HG03139 (cell line): ENCODE measurements around the gene ALDH16A1.

Experiments used
- ATAC-seq: cut with Tn5 transposase; IDR thresholded peaks from one replicate; pipeline ENCODE4 v1.9.1; 2021; ENCODE audit not compliant: unreplicated experiment

The ALDH16A1 gene

GRCh38 chr19:49487277-49488045, 34.4 kb downstream of the ALDH16A1 start, which contains the start of gene RPL13A:
TSS of gene RPL13A (plus strand) at chr19:49487608. CDS start at chr19:49487630, 22 bp downstream.
- ATAC-seq = peak; percentile 88

GRCh38 chr19:49488046-49488862, 35.2 kb downstream of the ALDH16A1 start:
- no peak for ATAC-seq

GRCh38 chr19:49488863-49489537, 36.0 kb downstream of the ALDH16A1 start:
- no peak for ATAC-seq

- ATAC-seq = no peak
Measured at GRCh38 chr19:49489601-49490167, 36.7 kb downstream of the ALDH16A1 start.

GRCh38 chr19:49490287-49491029, 37.4 kb downstream of the ALDH16A1 start:
- no peak for ATAC-seq

- no peak for ATAC-seq
Measured at GRCh38 chr19:49491030-49491803, 38.2 kb downstream of the ALDH16A1 start.

GRCh38 chr19:49491804-49492572, 39.0 kb downstream of the ALDH16A1 start:
- no peak for ATAC-seq

GRCh38 chr19:49492573-49493405, 39.8 kb downstream of the ALDH16A1 start:
- ATAC-seq = no peak

- no peak for ATAC-seq
Measured at GRCh38 chr19:49496574-49497008, 43.6 kb downstream of the ALDH16A1 start.

- ATAC-seq = no peak
Measured at GRCh38 chr19:49497047-49497788, 44.2 kb downstream of the ALDH16A1 start.

- ATAC-seq = no peak
Measured at GRCh38 chr19:49497789-49498103, 44.7 kb downstream of the ALDH16A1 start.

- ATAC-seq = no peak
Measured at GRCh38 chr19:49498475-49498874, 45.5 kb downstream of the ALDH16A1 start.

GRCh38 chr19:49499030-49499670, 46.1 kb downstream of the ALDH16A1 start:
- ATAC-seq = no peak

GRCh38 chr19:49502866-49503581, 50.0 kb downstream of the ALDH16A1 start:
- ATAC-seq = no peak

GRCh38 chr19:49503582-49503962, 50.5 kb downstream of the ALDH16A1 start:
- ATAC-seq = no peak

- no peak for ATAC-seq
Measured at GRCh38 chr19:49506575-49507105, 53.6 kb downstream of the ALDH16A1 start.
